Sigmoid colon (tissue), 4 donors: Measurements from ENCODE around the gene CPNE9.

Experiments used
- CTCF ChIP-seq, 4 experiments: fragments of 450-650 bp in 3 of 4; fragments of 200-600 bp in 1 of 4; IDR thresholded peaks; one replicate each; pipeline ENCODE4 v1.5.1; 2016 to 2019; ENCODE audit warnings: antibody characterized with exemption in 4 of 4, mild to moderate bottlenecking in 3 of 4, moderate library complexity in 2 of 4
- EP300 ChIP-seq, 4 donors: sonication (generic); formaldehyde crosslinking; IDR thresholded peaks; one replicate each; pipeline ENCODE4 v1.6.1; 2017; ENCODE audit warnings: antibody characterized with exemption in 4 of 4
- POLR2A ChIP-seq, 2 donors: fragments of 450-650 bp; IDR thresholded peaks; one replicate each; pipeline ENCODE4 v1.6.1; 2016; ENCODE audit warnings: antibody characterized with exemption in 2 of 2, mild to moderate bottlenecking in 2 of 2, moderate library complexity in 2 of 2

GRCh38 chr3:9664119-9664751 is 39.4 kb upstream of the CPNE9 start:
- no peak for TF ChIP-seq CTCF (IDR thresholded peaks at IDR 0.05)
- no peak for TF ChIP-seq POLR2A (IDR thresholded peaks at IDR 0.05)
- TF ChIP-seq EP300 (IDR thresholded peaks at IDR 0.05): no peak
